GM19099 (cell line): Measurements from ENCODE around the gene DNAJC18.
A peak's percentile ranks its signal among the peaks of the same experiment; 100 is the strongest.

ENCODE experiments used
- POLR2A ChIP-seq: IDR thresholded peaks from 3 replicates; pipeline ENCODE4 v1.6.1; 2011; ENCODE audit warnings: low read depth; ENCODE audit not compliant: insufficient read length; ENCODE audit errors: extremely low read depth

DNAJC18 gene

DNA sequence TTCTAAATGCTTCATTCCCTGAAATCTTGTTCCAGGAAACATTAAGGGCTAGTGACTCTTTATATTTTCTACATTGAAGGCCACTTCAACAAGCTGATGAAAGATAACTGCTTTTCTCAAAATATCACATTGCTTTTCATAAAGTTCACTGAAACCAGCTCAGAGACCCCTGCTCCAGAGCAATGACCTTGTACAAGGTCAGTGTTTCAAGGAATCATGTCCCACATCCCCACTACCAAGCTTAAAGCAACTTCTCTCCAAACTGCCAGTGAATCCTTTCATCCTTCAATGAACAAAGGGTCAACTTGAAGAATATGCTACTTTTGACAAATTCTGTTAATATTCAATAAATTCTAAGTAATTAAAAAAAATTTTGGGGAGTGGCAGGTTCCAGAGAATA, 23.5 kb downstream of the DNAJC18 start:
- TF ChIP-seq POLR2A: no peak

DNA sequence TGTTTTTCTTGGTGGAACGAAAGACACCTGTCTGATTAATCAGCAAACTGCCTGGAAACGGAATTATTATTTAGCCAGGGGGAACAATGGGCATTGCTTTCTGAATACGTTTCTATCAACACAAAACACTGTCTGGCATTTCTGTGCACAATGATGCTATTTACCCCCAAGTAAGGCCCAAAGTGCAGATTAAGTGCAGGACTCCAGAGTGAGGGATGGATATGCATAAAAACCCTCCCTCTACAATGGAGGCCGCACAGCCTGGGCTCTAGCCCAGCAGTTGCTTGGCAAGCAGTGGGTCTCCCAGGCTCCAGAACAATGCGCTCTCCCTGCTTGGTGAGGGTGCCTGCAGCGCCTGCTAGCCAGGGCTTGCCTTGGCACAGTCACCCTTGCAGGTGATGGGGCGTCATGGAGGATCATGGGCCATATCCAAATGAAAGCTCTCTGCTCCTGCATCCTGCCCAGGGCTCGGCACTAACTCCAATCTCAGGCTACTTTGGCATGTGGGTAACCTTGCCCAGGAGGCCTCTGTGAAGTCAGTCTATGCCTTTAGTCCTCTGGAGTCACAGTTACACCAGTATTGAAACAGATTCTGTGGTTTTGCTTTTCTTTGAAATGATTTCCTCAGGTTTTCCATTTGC, 24.0 kb downstream of the DNAJC18 start:
- TF ChIP-seq POLR2A: no peak

DNA sequence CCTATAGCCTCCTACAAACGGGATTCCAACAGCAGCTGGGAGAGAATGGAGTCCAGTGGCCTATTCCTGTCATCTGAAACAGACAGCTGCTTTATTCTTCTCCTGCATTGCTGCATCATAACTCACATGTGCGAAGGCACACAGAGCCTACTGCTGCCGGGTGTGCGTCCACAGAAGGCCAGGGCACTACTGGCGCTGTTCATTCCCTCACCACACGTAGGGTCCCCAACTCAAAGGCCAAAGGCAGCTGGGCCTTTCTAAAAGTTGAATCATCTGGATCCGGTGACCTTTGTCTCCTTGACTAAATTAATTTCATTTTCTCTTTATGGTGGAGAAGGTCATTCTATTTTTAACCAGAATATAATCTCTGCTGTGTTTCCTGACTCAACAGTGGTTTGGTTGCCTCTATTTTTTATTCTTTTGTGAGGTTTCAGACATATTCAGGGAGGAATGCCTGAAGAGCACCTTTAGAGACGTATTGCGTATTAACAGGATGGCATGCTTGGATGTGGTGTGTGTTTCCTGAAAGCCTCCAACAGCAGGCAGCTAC, 24.7 kb downstream of the DNAJC18 start:
- no peak for TF ChIP-seq POLR2A

DNA sequence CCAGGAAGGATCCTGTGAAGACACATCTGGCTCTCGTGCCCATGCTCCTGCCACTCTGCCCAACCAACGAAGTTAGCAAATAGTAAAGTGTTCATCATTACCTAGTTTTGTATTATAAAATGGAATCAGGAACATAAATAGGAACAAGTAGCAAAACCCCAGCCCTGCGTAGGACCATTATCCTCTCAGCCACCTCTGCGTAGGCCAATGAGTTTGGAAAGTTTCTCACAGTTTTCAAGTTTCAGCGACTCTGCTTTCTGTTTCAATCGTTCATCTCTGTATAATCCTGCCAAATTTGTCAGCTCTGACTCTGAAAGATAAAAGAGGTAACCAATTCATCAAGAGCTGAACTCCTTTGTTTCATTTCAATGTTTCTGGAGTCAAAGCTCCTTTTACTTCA, 25.4 kb downstream of the DNAJC18 start:
- TF ChIP-seq POLR2A: no peak

GRCh38 chr5:139413153-139413552, 26.2 kb downstream of the DNAJC18 start:
- no peak for TF ChIP-seq POLR2A

- no peak for TF ChIP-seq POLR2A
These were observed 28.1 kb downstream of the DNAJC18 start for GRCh38 chr5:139410993-139411828.

GRCh38 chr5:139410121-139410992, 29.0 kb downstream of the DNAJC18 start:
- no peak for TF ChIP-seq POLR2A

DNA sequence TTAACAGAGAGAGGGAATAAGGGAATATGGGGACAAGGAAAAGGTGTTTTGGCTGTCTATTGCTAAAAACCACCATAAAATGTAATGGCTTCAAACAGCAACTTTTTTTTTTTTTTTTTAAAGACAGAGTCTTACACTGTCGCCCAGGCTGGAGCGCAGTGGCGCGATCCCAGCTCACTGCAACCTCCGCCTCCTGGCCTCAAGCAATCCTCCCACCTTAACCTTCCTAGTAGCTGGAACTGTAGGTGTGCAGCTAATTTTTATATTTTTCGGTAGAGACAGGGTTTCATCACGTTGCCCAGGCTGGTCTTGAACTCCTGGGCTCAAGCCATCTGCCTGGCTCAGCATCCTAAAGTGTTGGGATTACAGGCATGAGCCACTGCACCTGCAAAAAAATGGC, 31.1 kb downstream of the DNAJC18 start:
- TF ChIP-seq POLR2A: no peak

- TF ChIP-seq POLR2A: no peak
These were observed 31.8 kb downstream of the DNAJC18 start for GRCh38 chr5:139407517-139407916.

- TF ChIP-seq POLR2A: no peak
These were observed 32.4 kb downstream of the DNAJC18 start for GRCh38 chr5:139406963-139407362.

GRCh38 chr5:139404484-139404840, 34.9 kb downstream of the DNAJC18 start:
- TF ChIP-seq POLR2A: no peak

DNA sequence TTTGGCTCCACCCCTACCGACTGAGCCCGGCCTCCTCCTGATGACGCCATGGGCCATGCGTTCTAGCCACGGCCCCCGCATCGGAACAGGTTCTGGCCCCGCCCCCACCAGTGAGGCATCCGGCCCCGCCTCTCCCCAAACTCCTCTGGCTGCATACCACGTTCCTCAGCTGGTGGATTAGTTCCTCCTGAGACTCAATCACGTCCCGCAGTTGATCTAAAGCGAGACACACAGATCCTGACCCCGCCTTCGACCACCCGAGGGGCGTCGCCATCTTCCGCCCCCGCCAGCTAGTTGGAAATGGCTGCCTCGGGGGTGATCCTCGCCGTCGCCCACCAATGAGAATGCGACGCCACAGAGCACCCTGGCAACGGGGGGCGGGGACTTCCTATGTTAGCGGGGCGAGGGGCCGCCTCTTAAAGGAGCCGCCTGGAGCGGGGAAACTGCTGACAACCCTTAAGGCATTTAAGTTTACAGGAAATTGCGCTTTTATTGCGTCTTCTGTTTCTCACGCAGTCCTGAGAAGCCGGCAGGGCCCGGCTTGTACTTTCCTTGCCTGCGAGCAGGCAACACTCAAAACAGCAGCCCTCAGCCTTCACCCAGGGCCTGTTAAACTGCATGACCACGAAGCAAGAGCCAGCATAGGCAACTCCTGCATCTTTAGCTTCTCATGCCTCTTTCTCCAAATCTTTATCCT, 35.4 kb downstream of the DNAJC18 start, which contains the start of gene SPATA24:
TSS of gene SPATA24 (minus strand) at position 303 of the 697 bp plus-strand sequence. CDS start at position 274, 29 bp downstream.
- peak; percentile 58 for TF ChIP-seq POLR2A

DNA sequence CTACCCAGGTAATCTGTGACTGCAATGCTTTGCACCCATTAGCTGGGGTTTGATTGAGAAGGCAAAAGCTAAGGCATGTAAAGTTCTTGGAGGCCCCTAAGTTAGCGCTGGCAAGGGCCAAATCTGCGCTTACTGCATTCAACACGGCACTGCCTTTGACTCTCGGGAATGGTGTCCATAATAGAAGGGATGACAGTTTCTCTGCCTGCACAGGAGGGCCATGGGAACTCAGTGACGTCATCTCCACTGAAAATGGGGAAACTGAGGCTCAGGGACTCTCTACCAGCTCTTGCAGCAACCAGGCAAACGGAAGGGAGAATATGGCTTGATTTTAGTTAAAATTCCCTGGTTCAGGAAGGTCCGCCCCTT, 35.9 kb downstream of the DNAJC18 start:
- no peak for TF ChIP-seq POLR2A

GRCh38 chr5:139402561-139403158, 36.7 kb downstream of the DNAJC18 start:
- peak; percentile 12 for TF ChIP-seq POLR2A
